PC-3 (cell line): ENCODE results near the gene FOXQ1.

ENCODE experiments used
- EZH2 ChIP-seq: fragments of 300-600 bp; sonication (generic); IDR thresholded peaks from one replicate; pipeline ENCODE4 v1.6.1; 2017; ENCODE audit warnings: antibody characterized with exemption, mild to moderate bottlenecking, low read length; ENCODE audit not compliant: unreplicated experiment
- TF ChIP-seq, protein P1 (sequence below): fragments of 300-600 bp; sonication (generic); conservative IDR thresholded peaks from 2 replicates; pipeline ENCODE4 v1.5.1; 2017; ENCODE audit warnings: antibody characterized with exemption, low read depth, mild to moderate bottlenecking, low read length

DNA sequence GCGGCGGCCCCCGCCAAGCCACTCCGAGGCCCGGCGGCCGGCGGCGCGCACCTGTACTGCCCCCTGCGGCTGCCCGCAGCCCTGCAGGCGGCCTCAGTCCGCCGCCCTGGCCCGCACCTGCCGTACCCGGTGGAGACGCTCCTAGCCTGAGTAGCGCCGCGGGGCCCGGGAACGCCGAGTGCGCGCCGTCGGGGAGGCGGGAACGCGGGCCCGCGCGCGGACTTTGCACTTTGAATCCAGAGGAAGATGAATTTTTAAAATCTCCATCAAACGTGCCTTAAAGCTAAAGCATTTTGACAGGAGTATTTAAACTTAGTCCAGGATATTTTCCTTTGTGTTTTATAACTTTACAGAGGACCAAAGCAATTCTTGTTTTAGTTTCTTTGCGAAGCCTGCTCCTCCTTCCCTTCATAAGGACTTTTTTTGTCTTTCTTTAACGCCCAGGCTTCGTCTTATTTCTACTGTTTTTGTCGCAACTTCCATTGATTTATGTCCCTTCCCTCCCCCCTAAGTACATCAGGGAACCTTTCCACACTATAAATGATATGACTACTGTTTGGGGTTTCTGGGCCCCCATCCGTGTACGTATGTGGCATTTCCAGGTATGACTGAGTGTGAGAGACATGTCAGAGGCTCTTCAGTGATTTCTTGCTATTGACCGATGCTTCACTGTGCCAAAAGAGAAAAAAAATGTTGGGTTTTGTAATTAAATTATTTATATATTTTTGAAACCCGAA, 2.0 kb downstream of the FOXQ1 start:
- TF ChIP-seq, protein P1, sequence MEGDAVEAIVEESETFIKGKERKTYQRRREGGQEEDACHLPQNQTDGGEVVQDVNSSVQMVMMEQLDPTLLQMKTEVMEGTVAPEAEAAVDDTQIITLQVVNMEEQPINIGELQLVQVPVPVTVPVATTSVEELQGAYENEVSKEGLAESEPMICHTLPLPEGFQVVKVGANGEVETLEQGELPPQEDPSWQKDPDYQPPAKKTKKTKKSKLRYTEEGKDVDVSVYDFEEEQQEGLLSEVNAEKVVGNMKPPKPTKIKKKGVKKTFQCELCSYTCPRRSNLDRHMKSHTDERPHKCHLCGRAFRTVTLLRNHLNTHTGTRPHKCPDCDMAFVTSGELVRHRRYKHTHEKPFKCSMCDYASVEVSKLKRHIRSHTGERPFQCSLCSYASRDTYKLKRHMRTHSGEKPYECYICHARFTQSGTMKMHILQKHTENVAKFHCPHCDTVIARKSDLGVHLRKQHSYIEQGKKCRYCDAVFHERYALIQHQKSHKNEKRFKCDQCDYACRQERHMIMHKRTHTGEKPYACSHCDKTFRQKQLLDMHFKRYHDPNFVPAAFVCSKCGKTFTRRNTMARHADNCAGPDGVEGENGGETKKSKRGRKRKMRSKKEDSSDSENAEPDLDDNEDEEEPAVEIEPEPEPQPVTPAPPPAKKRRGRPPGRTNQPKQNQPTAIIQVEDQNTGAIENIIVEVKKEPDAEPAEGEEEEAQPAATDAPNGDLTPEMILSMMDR, result peak; percentile 45; the same call in 1 of the 2 replicates
- no peak for TF ChIP-seq EZH2
